ENCODE data around the gene ANXA4. TPM values are rescaled to one million over a fixed set of nuclear protein-coding genes. Genes with fewer than 3 reads are reported as not detected.
"Not testable (repeated sequence)": the region's sequence is repeated elsewhere in the genome, so short reads cannot be mapped to it uniquely, and the experiment has no call there.

ANXA4 gene
- total and polyA plus RNA-seq, 2 experiments from 2014 or later = 35.7 to 113 TPM

DNA sequence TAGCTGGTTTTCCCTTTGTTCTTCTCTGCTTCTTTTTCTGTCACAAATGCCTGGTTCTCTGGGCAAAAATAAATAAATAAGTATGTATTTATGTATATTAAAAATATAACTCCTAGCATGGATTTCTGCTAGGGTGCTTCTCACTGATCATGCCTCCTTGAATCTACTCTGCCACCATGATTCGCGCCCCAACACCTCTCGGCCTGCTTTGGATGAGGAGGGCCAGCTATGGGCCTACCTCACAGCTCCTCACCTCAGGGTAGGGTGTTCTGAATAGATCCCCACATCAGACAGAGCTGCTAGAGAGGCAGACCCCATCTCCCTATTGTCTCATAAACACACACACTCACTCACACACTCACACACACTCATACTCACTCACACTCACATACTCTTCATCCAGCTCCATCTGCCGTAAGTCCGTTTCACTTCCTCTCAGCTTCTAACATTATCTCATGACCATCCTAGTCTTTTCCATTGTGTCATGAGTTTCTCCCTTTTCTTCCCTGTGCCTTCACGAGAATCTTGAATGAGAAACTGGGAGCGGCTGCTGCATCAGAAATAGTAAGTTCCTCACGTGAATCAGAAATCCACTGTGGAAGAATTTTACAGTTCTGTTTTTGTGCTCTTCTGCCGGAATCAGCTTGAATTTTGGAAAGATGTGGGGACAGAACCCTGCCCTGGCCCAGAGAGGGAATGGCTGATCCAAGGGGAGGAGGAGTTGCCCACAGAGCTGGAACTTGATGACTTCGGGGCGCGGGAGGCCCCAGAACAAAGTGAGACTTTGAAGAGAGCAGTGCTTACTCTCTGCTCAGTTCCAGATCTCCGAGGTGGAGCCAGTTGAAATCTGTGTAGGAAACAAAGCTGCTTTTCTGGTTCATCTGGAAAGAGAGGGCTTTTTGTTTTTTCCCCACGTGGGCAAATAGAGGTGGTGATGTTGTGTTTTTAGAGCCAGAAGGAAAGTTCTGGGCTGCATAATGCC, 20.9 kb downstream of the ANXA4 start:
- peak; percentile 78 for DNase-seq
- Histone ChIP-seq H3K4me3 (peak overlapping the region; percentile 58), H3K27ac (peak overlapping the region; percentile 86), H3K27me3 (replicated peaks; ENCODE audit: insufficient read depth) (no peaks in the 10 kb centered on the region), H3K79me2 (ENCODE audit: insufficient read depth) (peaks cover 75% of the 10 kb centered on the region), H4K20me1 (ENCODE audit: insufficient read depth) (no peaks in the 10 kb centered on the region), H3K9me2 (ENCODE audit: insufficient read depth) (no peaks in the 10 kb centered on the region), H3K4me1 (ENCODE audit: insufficient read depth) (peaks cover 32% of the 10 kb centered on the region), H2AFZ (peak overlapping the region; percentile 90), H3K9me3 (ENCODE audit: low read depth) (no peaks in the 10 kb centered on the region), H3K4me2 (ENCODE audit: unreplicated experiment) (peak overlapping the region; percentile 87), H3K36me3 (ENCODE audit: low read depth) (no peaks in the 10 kb centered on the region), H3F3A (ENCODE audit: insufficient read depth) (peaks cover 34% of the 10 kb centered on the region), H3K9ac (peak overlapping the region; percentile 79)
- WGBS, 2 experiments (ENCODE audit: low coverage in 1 of 2, low lambda C conversion rate in 2 of 2, missing lambda C conversion rate in 2 of 2) = 28 to 30% methylated on average over 14 of the region's 14 CpGs
- TF ChIP-seq EZH2 (IDR thresholded peaks at IDR 0.05; ENCODE audit: insufficient read depth, poor library complexity, severe bottlenecking) (no peak), EZH2phosphoT487 (IDR thresholded peaks at IDR 0.05; ENCODE audit: insufficient read depth, low read depth) (no peak)
- in situ Hi-C loops (cut with MboI) = no loop called here

GRCh38 chr2:69763831-69764230, 21.9 kb downstream of the ANXA4 start:
- WGBS, 2 experiments (ENCODE audit: low coverage in 1 of 2, low lambda C conversion rate in 2 of 2, missing lambda C conversion rate in 2 of 2) = 91 to 95% methylated on average over 7 of the region's 7 CpGs
- H3K36me3 ChIP-seq (ENCODE audit: low read depth); H3K9me2 ChIP-seq (ENCODE audit: insufficient read depth); in situ Hi-C loops (cut with MboI); H3K4me3 ChIP-seq; H3K27ac ChIP-seq; H3K27me3 ChIP-seq (replicated peaks; ENCODE audit: insufficient read depth); H3K9me3 ChIP-seq (ENCODE audit: low read depth); H3K4me2 ChIP-seq (ENCODE audit: unreplicated experiment); H3K9ac ChIP-seq; DNase-seq; H4K20me1 ChIP-seq (ENCODE audit: insufficient read depth); H2AFZ ChIP-seq: not testable (repeated sequence)
- Histone ChIP-seq H3K4me1 (ENCODE audit: insufficient read depth) (peaks cover 32% of the 10 kb centered on the region), H3K79me2 (ENCODE audit: insufficient read depth) (peaks cover 76% of the 10 kb centered on the region), H3F3A (ENCODE audit: insufficient read depth) (peaks cover 34% of the 10 kb centered on the region)

GRCh38 chr2:69764286-69765095, 22.6 kb downstream of the ANXA4 start:
- Histone ChIP-seq H4K20me1 (ENCODE audit: insufficient read depth) (no peaks in the 10 kb centered on the region), H3K9me3 (ENCODE audit: low read depth) (no peaks in the 10 kb centered on the region)
- peak; percentile 36 for DNase-seq

GRCh38 chr2:69765096-69765380, 23.1 kb downstream of the ANXA4 start:
- Histone ChIP-seq H2AFZ (no peak overlapping the region), H4K20me1 (ENCODE audit: insufficient read depth) (no peaks in the 10 kb centered on the region), H3K4me1 (ENCODE audit: insufficient read depth) (peaks cover 42% of the 10 kb centered on the region), H3K4me3 (no peak overlapping the region), H3K36me3 (ENCODE audit: low read depth) (no peaks in the 10 kb centered on the region), H3K79me2 (ENCODE audit: insufficient read depth) (peaks cover 75% of the 10 kb centered on the region), H3K9me3 (ENCODE audit: low read depth) (no peaks in the 10 kb centered on the region), H3K27ac (no peak overlapping the region), H3K4me2 (ENCODE audit: unreplicated experiment) (no peak overlapping the region), H3K27me3 (replicated peaks; ENCODE audit: insufficient read depth) (no peaks in the 10 kb centered on the region), H3F3A (ENCODE audit: insufficient read depth) (peaks cover 39% of the 10 kb centered on the region), H3K9me2 (ENCODE audit: insufficient read depth) (no peaks in the 10 kb centered on the region), H3K9ac (no peak overlapping the region)
- WGBS, 2 experiments (ENCODE audit: low coverage in 1 of 2, low lambda C conversion rate in 2 of 2, missing lambda C conversion rate in 2 of 2) = 68 to 75% methylated on average over 2 of the region's 2 CpGs
- TF ChIP-seq EZH2phosphoT487 (IDR thresholded peaks at IDR 0.05; ENCODE audit: insufficient read depth, low read depth) (no peak), EZH2 (IDR thresholded peaks at IDR 0.05; ENCODE audit: insufficient read depth, poor library complexity, severe bottlenecking) (no peak)
- DNase-seq = no peak
- in situ Hi-C loops (cut with MboI) = no loop called here

More at GRCh38 chr2:69764286-69765095, 22.6 kb downstream of the ANXA4 start:
- no peak overlapping the region for H3K27ac ChIP-seq
- H3K4me3 ChIP-seq = no peak overlapping the region
- TF ChIP-seq EZH2phosphoT487 (IDR thresholded peaks at IDR 0.05; ENCODE audit: insufficient read depth, low read depth) (no peak), EZH2 (IDR thresholded peaks at IDR 0.05; ENCODE audit: insufficient read depth, poor library complexity, severe bottlenecking) (no peak)
- peaks cover 76% of the 10 kb centered on the region for H3K79me2 ChIP-seq (ENCODE audit: insufficient read depth)
- 81 to 84% methylated on average over 5 of the region's 5 CpGs for WGBS, 2 experiments (ENCODE audit: low coverage in 1 of 2, low lambda C conversion rate in 2 of 2, missing lambda C conversion rate in 2 of 2)
- no peak overlapping the region for H3K9ac ChIP-seq
- H2AFZ ChIP-seq = no peak overlapping the region
- peaks cover 34% of the 10 kb centered on the region for H3F3A ChIP-seq (ENCODE audit: insufficient read depth)
- H3K4me1 ChIP-seq (ENCODE audit: insufficient read depth) = peaks cover 36% of the 10 kb centered on the region
- H3K36me3 ChIP-seq (ENCODE audit: low read depth) = no peaks in the 10 kb centered on the region
- H3K4me2 ChIP-seq (ENCODE audit: unreplicated experiment) = no peak overlapping the region
- H3K27me3 ChIP-seq (replicated peaks; ENCODE audit: insufficient read depth) = no peaks in the 10 kb centered on the region
- no peaks in the 10 kb centered on the region for H3K9me2 ChIP-seq (ENCODE audit: insufficient read depth)
- in situ Hi-C loops (cut with MboI) = no loop called here

Data from GM23248 (cell line).